GM13977 (cell line): ENCODE data around the gene LRRC4C.

Experiments used
- DNase-seq: peaks from one replicate; pipeline ENCODE4 v3.0.0; 2012; ENCODE audit warnings: low spot score
- in situ Hi-C: fragments of 300-500 bp; cut with MboI; formaldehyde crosslinking; loops from one replicate; pipeline ENCODE4 v1.12.0; 2022; ENCODE audit warnings: low sequenced_read_pairs, low pct_unique_long_range_greater_than_20kb, mixed read lengths, inconsistent platforms; ENCODE audit not compliant: unreplicated experiment
- TF ChIP-seq, protein P1 (sequence below): IDR thresholded peaks from 2 replicates; pipeline ENCODE4 v1.5.1; 2012; ENCODE audit warnings: mild to moderate bottlenecking, control low read depth; ENCODE audit not compliant: insufficient read depth; ENCODE audit errors: extremely low read depth, missing control alignments

Gene LRRC4C

GRCh38 chr11:40894501-40894900 lies 565.0 kb downstream of the LRRC4C start:
- in situ Hi-C loops = no loop called here

DNA sequence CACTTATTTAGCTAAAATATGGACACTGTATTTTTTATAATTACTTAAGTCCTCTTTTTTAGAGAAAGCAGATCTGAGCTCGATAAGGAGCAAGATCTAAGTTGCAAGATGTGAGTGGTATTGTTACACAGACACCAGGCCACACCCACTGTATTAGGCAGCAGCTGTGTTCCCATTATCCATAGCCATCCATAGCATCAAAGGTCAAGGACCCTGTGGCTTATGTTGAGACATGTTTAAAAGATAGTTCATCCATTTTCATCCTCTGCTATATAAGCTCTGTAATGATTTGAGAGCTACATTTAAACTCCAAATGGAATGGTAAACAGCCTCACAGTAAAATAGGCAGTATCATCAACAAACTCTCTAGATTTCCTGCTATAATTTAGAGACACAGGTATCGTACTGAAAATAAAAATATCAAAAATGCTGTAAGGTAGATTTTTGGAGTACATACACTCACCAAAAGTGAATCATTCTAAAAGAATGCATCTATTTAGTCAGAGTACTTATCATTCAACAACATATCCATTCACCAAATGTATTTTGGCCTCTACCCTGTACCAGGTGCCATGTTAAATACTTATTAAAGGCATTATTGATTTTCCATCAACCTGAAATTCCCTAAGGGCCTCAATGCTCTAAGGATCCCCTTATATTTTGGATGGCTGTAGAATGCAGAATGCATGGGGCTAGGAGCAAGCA lies 574.0 kb downstream of the LRRC4C start:
- in situ Hi-C loops = no loop called here
- TF ChIP-seq, protein P1, sequence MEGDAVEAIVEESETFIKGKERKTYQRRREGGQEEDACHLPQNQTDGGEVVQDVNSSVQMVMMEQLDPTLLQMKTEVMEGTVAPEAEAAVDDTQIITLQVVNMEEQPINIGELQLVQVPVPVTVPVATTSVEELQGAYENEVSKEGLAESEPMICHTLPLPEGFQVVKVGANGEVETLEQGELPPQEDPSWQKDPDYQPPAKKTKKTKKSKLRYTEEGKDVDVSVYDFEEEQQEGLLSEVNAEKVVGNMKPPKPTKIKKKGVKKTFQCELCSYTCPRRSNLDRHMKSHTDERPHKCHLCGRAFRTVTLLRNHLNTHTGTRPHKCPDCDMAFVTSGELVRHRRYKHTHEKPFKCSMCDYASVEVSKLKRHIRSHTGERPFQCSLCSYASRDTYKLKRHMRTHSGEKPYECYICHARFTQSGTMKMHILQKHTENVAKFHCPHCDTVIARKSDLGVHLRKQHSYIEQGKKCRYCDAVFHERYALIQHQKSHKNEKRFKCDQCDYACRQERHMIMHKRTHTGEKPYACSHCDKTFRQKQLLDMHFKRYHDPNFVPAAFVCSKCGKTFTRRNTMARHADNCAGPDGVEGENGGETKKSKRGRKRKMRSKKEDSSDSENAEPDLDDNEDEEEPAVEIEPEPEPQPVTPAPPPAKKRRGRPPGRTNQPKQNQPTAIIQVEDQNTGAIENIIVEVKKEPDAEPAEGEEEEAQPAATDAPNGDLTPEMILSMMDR = no peak
- DNase-seq = no peak

More at GRCh38 chr11:40894501-40894900, 565.0 kb downstream of the LRRC4C start:
- no peak for DNase-seq
- TF ChIP-seq, protein P1 = no peak

DNA sequence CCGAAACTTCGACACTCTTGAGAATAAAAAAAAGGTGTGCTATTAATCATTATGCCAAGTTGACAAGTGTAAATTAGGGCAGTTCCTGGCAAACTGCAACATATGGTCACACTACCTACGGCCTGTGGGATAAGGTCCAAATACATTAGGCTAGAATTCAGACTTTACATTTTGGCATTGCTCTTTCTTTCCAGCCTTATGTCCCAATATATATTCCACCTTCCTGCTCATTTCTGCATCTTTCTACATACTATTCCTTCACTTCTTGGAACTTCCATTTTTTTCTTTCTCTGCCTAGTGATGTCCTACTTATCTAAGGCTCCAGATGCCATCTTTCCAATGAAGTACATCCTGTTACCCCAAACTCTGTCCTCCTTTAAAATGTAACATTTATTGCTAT lies 577.2 kb downstream of the LRRC4C start:
- TF ChIP-seq, protein P1 = no peak
- no peak for DNase-seq
- in situ Hi-C loops = no loop called here

DNA sequence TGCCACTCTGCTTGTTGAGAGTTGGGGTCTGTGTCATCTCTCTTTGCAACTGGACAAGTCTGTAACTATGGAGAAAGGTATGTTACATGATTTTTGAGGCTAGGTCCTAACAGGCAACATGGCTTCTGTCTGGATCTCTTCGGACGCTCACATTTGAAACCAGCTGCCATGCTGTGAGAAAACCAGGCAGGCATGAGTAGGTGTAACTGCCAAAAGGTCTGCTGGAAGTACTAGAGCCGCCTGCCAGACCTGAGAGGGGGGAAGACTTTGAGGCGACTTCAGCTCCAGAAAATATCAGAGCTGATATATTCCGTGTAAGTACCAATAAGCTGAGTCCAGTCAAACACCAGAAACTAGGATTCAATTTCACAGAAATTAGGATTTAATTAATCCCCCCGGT lies 579.5 kb downstream of the LRRC4C start:
- in situ Hi-C loops = no loop called here
- TF ChIP-seq, protein P1 = no peak
- DNase-seq = no peak

DNA sequence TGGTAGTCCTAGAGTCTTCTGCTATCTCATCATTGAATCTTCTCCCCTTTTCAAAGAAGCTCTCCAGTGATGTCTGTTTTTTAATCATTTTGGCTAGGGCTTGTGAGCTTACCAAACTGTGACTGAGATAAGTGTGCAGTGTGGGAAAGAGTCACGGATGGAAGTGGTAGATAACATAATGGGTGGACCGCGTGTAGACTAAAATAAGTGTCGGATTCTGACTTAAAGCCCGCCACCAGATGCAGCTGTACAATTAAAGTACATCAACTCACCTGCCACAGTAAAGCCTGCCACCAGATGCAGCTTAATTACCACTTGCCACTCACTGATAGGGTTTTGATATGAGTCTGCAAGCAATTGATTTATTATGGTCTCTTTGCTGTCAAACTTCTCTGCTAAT lies 581.5 kb downstream of the LRRC4C start:
- TF ChIP-seq, protein P1 = no peak
- DNase-seq = no peak
- in situ Hi-C loops = no loop called here

GRCh38 chr11:40877256-40877655 lies 582.2 kb downstream of the LRRC4C start:
- DNase-seq = no peak
- TF ChIP-seq, protein P1 = no peak
- in situ Hi-C loops = no loop called here
